BJ (cell line): Measurements from ENCODE around the gene UNC45B. TPM values are rescaled to one million over a fixed set of nuclear protein-coding genes. Genes with fewer than 3 reads are reported as not detected.

Experiments used
- CTCF ChIA-PET: fragments of 350-600 bp; formaldehyde crosslinking; extraction: SDS; loops from one replicate; lab custom pipeline; 2021; ENCODE audit warnings: antibody characterized with exemption, inconsistent platforms; lab: Yijun Ruan, JAX
- POLR2A ChIA-PET: fragments of 300-600 bp; sonication (Branson Sonifier 250); formaldehyde crosslinking; extraction: SDS; loops from one replicate; lab custom pipeline; 2021; ENCODE audit warnings: antibody characterized with exemption; lab: Charles Lee
- DNase-seq: peaks from one replicate; pipeline ENCODE4 v3.0.0-alpha.2; 2011; ENCODE audit warnings: low read depth
- H3K27me3 ChIP-seq: 2 replicates; pipeline ENCODE4 v1.6.0; 2011; ENCODE audit warnings: low read length; ENCODE audit not compliant: control insufficient read depth, insufficient read depth
- H3K36me3 ChIP-seq: 2 replicates; pipeline ENCODE4 v1.5.1; 2011; ENCODE audit warnings: low read length; ENCODE audit not compliant: control insufficient read depth, insufficient read depth
- H3K4me3 ChIP-seq: 2 replicates; pipeline ENCODE4 v1.5.1; 2011; ENCODE audit warnings: low read depth, mild to moderate bottlenecking, control low read depth, low read length
- CTCF ChIP-seq: IDR thresholded peaks from 2 replicates; pipeline ENCODE4 v1.5.1; 2011; ENCODE audit warnings: low read depth, mild to moderate bottlenecking, control low read depth, inconsistent platforms, low read length, moderate library complexity; ENCODE audit not compliant: insufficient read depth
- polyA minus RNA-seq: library from RNA; depleted of rRNA, polyadenylated mRNA; stranded (reverse); fragments of >200 nt; gene quantifications from 2 replicates; pipeline ENCODE4 v1.2.3, GENCODE V29; 2011; rRNA and poly(A)+ RNA removed
- polyA plus RNA-seq: library from polyadenylated mRNA; depleted of rRNA; stranded (reverse); fragments of >200 nt; gene quantifications from 2 replicates; pipeline ENCODE4 v1.2.3, GENCODE V29; 2011; rRNA removed

Gene UNC45B
- polyA plus RNA-seq = not detected in 2 replicates
- not detected in 2 replicates for polyA minus RNA-seq

- DNase-seq = no peak
- H3K4me3 ChIP-seq = no peak within 1 kb of the TSS
- ChIA-PET CTCF (interaction anchor here (0.9 to 1.9 kb wide), 2 partner anchors 16 to 17 kb away, joined by 3 read pairs; no protein-coding TSS in a partner anchor), POLR2A (no interaction called here)
- no peaks in the 10 kb centered on the region; the same call in 1 of the 2 replicates for H3K27me3 ChIP-seq
- H3K36me3 ChIP-seq = no peaks in the 10 kb centered on the region
- TF ChIP-seq CTCF = no peak
Observed at GRCh38 chr17:35147375-35147905, at the start of gene UNC45B. Gene UNC45B, plus strand, starts transcription at chr17:35147817. Its CDS starts 447 bp downstream, at chr17:35148264.

- Histone ChIP-seq H3K36me3 (peaks cover 5% of the 10 kb centered on the region; the same call in 1 of the 2 replicates), H3K27me3 (no peaks in the 10 kb centered on the region), H3K4me3 (no peak overlapping the region)
- no peak for DNase-seq
- no peak for TF ChIP-seq CTCF
- ChIA-PET CTCF (interaction anchor here (1.6 to 1.8 kb wide), 2 partner anchors 9 to 10 kb away, joined by 4 to 7 read pairs; no protein-coding TSS in a partner anchor), POLR2A (no interaction called here)
Observed at GRCh38 chr17:35099908-35100307, 47.7 kb upstream of the UNC45B start.

- no peak for TF ChIP-seq CTCF
- H3K36me3 ChIP-seq = peaks cover 6% of the 10 kb centered on the region
- DNase-seq = no peak
- no peaks in the 10 kb centered on the region for H3K27me3 ChIP-seq
- ChIA-PET POLR2A (no interaction called here), CTCF (interaction anchor here (1.6 to 3.2 kb wide), 2 partner anchors 10 to 19 kb away, joined by 4 to 13 read pairs; partner anchors contain the start of gene RAD51D)
- no peak overlapping the region for H3K4me3 ChIP-seq
Observed at GRCh38 chr17:35101036-35101435, 46.6 kb upstream of the UNC45B start.

- POLR2A ChIA-PET = no interaction called here
- no peaks in the 10 kb centered on the region for H3K27me3 ChIP-seq
- no peak for TF ChIP-seq CTCF
- no peak overlapping the region for H3K4me3 ChIP-seq
- CTCF ChIA-PET = interaction anchor here (1.6 to 3.2 kb wide), 3 partner anchors 7 to 18 kb away, joined by 4 to 13 read pairs (median 4); partner anchors contain the start of gene RAD51D
- DNase-seq = no peak
- peaks cover 10% of the 10 kb centered on the region for H3K36me3 ChIP-seq
Observed at GRCh38 chr17:35101725-35102124, 45.9 kb upstream of the UNC45B start.

GRCh38 chr17:35103271-35103670 lies 44.3 kb upstream of the UNC45B start:
- ChIA-PET POLR2A (no interaction called here), CTCF (interaction anchor here (1.8 to 3.2 kb wide), 3 partner anchors 9 to 17 kb away, joined by 4 to 13 read pairs (median 9); partner anchors contain the start of gene RAD51D)
- Histone ChIP-seq H3K27me3 (no peaks in the 10 kb centered on the region), H3K36me3 (peaks cover 11% of the 10 kb centered on the region), H3K4me3 (no peak overlapping the region)
- no peak for TF ChIP-seq CTCF
- DNase-seq = no peak
